Skin epidermis (tissue), 12 donors: Measurements from ENCODE around the gene SLC16A3.
"Not testable (repeated sequence)": the region's sequence is repeated elsewhere in the genome, so short reads cannot be mapped to it uniquely, and the experiment has no call there.

Experiments
- H3K27ac ChIP-seq, 21 experiments: fragments of 200-600 bp; sonication (generic) in 11 of 21; one replicate each; pipeline ENCODE4 v1.5.0; 2020; ENCODE audit warnings: mild to moderate bottlenecking in 3 of 21, inconsistent platforms in 2 of 21, moderate library complexity in 2 of 21
- H3K4me3 ChIP-seq, 7 experiments: fragments of 200-600 bp; sonication (generic) in 2 of 7; one replicate each; pipeline ENCODE4 v1.5.0; 2020; ENCODE audit warnings: inconsistent platforms in 2 of 7, mild to moderate bottlenecking in 2 of 7, moderate library complexity in 1 of 7

Gene SLC16A3

GRCh38 chr17:82242977-82243647, 14.3 kb downstream of the SLC16A3 start:
- Histone ChIP-seq H3K4me3 (no peak overlapping the region), H3K27ac (peak overlapping the region in 5 of 21 experiments; percentile 43 to 82 (median 68))

GRCh38 chr17:82243648-82244412, 15.0 kb downstream of the SLC16A3 start:
- H3K27ac ChIP-seq = peak overlapping the region in 1 of 21 experiments; percentile 5
- H3K4me3 ChIP-seq = no peak overlapping the region

- Histone ChIP-seq H3K27ac (no peak overlapping the region), H3K4me3 (no peak overlapping the region)
These were observed 15.7 kb downstream of the SLC16A3 start for GRCh38 chr17:82244413-82245133.

- Histone ChIP-seq H3K27ac (peak overlapping the region in 9 of 21 experiments; percentile 36 to 82 (median 69)), H3K4me3 (no peak overlapping the region)
These were observed 16.5 kb downstream of the SLC16A3 start for GRCh38 chr17:82245134-82246039.

GRCh38 chr17:82246040-82246364, 17.2 kb downstream of the SLC16A3 start:
- H3K27ac ChIP-seq = peak overlapping the region in 11 of 21 experiments; percentile 36 to 82 (median 66)
- H3K4me3 ChIP-seq = no peak overlapping the region

- H3K4me3 ChIP-seq = no peak overlapping the region
- H3K27ac ChIP-seq = peak overlapping the region in 16 of 21 experiments; percentile 15 to 82 (median 56)
These were observed 17.7 kb downstream of the SLC16A3 start for GRCh38 chr17:82246365-82247181.

GRCh38 chr17:82247182-82247823, 18.5 kb downstream of the SLC16A3 start:
- H3K4me3 ChIP-seq = no peak overlapping the region
- H3K27ac ChIP-seq = peak overlapping the region in 14 of 21 experiments; percentile 16 to 82 (median 60)

- Histone ChIP-seq H3K27ac (peak overlapping the region in 3 of 21 experiments; percentile 72 to 82 (median 81)), H3K4me3 (no peak overlapping the region)
These were observed 19.2 kb downstream of the SLC16A3 start for GRCh38 chr17:82247856-82248671.

- Histone ChIP-seq H3K27ac (no peak overlapping the region), H3K4me3 (no peak overlapping the region)
These were observed 20.2 kb downstream of the SLC16A3 start for GRCh38 chr17:82248815-82249674.

- Histone ChIP-seq H3K4me3 (no peak overlapping the region), H3K27ac (no peak overlapping the region)
These were observed 21.2 kb downstream of the SLC16A3 start for GRCh38 chr17:82249896-82250581.

- Histone ChIP-seq H3K27ac (no peak overlapping the region), H3K4me3 (no peak overlapping the region)
These were observed 22.1 kb downstream of the SLC16A3 start for GRCh38 chr17:82250868-82251500.

- Histone ChIP-seq H3K27ac (no peak overlapping the region), H3K4me3 (no peak overlapping the region)
These were observed 23.8 kb downstream of the SLC16A3 start for GRCh38 chr17:82252511-82253178.

- Histone ChIP-seq H3K27ac (no peak overlapping the region), H3K4me3 (no peak overlapping the region)
These were observed 24.3 kb downstream of the SLC16A3 start for GRCh38 chr17:82253179-82253544.

- not testable (repeated sequence) for H3K27ac ChIP-seq, H3K4me3 ChIP-seq
These were observed 25.3 kb downstream of the SLC16A3 start for GRCh38 chr17:82254096-82254495.

- H3K4me3 ChIP-seq, H3K27ac ChIP-seq: not testable (repeated sequence)
These were observed 25.9 kb downstream of the SLC16A3 start for GRCh38 chr17:82254746-82255145.
